HG02870 (cell line): ENCODE results near the gene ZKSCAN8.

Source experiments
- ATAC-seq: cut with Tn5 transposase; IDR thresholded peaks from one replicate; pipeline ENCODE4 v1.9.1; 2021; ENCODE audit warnings: mild to moderate bottlenecking, moderate library complexity; ENCODE audit not compliant: unreplicated experiment

The ZKSCAN8 gene

DNA sequence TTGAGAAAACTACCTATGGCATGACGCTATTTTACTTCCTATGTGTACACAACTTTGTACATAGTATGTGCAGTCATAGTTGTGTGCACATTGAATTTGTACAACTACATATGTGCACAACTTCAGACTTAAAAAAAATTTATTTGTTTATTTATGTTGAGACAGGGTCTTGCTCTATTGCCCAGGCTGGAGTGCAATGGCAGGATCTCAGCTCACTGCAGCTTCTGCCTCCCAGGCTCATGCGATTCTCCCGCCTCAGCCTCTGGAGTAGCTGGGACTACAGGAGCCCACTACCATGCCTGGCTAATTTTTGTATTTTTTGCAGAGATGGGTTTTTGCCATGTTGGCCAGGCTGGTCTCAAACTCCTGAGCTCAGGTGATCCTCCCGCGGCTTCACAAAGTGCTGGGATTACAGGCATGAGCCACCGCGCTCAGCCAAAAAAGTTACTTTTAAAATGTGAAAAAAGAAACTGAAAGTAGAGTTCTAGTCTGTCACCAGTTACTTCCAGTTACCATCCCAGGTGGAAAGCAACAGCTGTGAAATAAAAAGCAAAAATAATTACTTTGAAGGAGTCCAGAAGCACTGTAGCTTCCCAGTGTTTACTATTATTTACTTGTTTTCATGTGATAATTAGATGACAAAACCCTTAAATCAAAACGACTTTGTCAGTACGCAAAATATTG is 1.7 kb upstream of the ZKSCAN8 start:
- no peak for ATAC-seq

DNA sequence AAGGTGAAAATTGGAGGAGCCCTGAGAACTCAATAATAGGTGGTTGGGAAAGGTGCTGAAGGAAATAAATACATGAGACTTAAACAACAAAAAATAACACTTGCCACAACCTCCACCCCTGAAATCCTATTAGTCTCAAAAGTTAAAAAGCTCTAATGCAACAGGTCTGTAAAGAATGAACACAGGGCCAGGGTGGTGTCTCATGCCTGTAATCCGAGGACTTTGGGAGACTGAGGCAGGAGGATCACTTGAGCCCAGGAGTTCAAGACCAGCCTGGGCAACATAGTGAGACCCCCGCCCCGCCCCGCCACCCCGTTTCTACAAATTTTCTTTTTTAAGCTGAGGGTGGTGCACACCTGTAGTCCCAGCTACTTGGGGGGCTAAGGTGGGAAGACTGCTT is 1.1 kb upstream of the ZKSCAN8 start:
- ATAC-seq: no peak

DNA sequence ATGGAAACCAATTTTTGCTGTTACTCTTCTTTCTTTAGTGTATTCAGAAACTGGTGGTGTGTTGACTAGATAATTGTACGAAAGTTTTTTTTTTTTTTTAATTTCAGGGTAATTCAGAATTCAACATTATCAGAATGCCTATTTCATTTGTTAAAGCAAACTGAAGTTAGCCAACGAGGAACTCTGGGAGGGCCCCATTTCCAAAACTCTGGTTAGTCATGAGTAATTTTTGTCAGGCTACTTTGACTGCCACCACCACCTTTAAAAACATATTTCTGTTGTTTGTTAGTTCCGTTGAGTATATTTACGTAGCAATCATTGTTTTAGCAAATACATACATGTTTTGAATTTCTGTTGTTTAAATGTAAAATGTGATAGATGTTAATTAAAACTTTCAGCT is 763 bp downstream of the ZKSCAN8 start:
- no peak for ATAC-seq

DNA sequence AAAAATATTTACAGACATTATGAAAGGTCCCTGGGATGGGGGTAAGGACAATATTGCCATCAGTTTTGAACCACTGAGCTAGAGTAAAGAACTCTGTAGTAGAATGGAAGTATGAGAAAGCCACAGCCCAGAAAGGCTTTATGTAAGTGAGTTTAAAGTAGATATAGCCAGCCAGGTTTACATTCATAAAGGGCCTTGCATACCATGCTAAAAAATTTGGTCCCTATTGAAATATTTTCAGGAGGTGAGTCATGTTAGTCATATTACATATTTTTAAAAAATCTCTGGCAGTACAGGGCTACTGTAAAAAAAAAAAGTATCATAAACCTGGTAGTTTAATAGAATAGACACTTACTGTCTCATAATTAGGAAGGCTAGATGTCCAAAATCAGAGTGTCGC is 3.5 kb downstream of the ZKSCAN8 start:
- no peak for ATAC-seq

DNA sequence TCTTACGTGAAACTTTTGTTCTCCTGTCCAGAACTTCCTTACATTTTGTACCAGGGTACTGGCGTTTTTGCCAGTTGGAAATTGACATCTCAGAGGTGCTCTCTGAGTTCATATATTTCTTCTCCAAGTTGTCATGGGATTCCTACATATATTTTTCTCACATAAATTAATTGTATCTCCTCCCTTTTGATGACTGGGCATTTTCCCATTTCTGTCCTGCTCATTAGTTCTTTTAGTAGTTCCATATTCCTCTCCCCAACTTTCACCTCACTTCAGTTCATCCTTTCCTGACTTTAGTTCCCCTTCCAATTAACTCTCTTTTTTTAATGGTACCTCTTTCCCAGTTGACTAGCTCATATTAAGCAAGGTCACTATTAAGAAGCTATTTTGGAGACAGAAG is 10.8 kb downstream of the ZKSCAN8 start:
- ATAC-seq: no peak

DNA sequence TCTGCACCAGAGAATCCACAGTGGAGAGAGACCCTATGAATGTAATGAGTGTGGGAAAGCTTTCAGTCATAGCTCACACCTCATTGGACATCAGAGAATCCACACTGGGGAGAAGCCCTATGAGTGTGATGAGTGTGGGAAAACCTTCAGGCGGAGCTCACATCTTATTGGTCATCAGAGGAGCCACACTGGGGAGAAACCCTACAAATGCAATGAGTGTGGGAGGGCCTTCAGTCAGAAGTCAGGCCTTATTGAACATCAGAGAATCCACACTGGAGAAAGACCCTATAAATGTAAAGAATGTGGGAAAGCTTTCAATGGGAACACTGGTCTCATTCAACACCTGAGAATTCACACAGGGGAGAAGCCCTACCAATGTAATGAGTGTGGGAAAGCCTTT is 11.9 kb downstream of the ZKSCAN8 start:
- no peak for ATAC-seq

DNA sequence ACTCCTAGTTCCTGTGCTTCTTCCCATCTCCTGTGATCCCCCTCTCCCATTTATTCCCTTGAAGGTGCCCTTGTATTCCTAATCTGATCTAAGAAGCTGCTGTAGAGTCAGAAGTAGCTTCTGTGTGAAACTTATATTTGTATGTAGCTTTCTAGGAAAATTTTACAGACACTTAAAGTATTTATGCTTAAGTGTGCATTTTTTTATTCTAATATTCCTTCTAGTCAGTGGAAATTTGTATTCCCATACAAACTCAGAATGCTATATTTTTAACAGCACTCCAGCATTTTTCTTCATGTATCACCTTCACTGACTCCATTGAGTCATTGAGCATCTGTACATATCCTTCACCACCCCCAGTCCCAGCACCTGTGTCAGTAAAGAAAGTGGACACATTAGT is 12.7 kb downstream of the ZKSCAN8 start:
- no peak for ATAC-seq

DNA sequence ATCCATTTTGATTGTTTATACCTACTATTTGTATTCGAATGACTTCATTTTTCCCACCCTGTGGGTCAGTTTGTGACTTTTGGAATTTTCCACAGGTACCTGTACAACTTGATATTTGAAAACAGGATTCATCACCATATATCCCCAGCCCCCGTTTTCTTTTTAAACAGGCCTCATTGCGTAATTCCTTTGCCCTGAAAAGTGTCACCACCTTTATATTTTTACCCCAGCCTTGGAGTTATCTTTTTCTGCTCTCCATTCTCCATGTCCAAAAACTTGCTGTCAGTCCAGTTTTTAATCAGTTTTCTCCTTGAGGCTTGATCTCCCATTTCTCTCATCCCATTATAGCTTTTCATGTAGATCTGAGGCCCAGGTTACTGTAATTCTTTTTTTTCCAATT is 16.6 kb downstream of the ZKSCAN8 start:
- no peak for ATAC-seq

DNA sequence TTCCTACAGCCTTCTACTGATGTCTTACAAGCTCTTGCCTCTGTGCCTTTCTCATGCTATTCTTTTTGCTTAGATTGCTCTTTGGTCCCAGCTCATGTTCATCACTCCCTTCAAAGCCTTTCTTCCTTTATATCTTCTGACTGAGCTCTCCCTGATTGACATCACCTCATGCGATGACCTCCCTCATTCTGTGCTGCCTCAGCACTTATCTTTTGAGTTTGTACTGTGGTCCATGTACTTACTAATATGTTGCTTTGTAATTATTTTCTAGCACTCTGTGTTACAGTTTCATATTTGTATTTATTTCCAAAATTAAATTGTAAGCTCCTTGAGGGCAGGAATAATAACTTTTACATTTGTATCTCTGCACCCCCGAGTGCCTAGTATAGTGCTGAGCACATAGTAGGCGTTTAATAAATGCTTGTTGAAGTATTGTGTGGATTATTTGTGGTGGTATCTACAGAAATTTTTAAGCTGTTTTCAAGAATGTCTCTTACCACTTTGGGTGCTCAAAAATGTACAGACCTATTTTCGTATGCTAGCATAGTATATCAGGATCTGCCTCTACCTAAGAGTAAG is 17.4 kb downstream of the ZKSCAN8 start:
- ATAC-seq: no peak

DNA sequence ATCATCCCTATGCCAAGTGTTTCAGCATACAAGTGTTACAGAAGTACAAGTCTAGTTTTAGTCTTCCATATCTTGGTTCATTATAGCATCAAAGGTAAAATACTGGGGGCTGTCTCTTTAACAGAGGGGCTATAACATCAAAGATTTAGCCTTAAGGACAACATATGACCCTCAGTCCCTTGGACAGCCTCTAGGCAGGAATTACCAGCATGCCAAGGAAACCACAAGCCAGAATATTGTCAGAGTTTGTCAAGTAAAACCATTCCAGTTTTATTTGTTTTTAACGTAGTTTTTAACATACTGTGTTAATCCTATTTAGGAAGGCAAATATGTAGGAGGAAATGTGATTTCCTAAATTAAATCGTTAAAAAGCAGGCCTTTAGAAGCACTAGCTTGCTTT is 18.6 kb downstream of the ZKSCAN8 start:
- ATAC-seq: no peak

DNA sequence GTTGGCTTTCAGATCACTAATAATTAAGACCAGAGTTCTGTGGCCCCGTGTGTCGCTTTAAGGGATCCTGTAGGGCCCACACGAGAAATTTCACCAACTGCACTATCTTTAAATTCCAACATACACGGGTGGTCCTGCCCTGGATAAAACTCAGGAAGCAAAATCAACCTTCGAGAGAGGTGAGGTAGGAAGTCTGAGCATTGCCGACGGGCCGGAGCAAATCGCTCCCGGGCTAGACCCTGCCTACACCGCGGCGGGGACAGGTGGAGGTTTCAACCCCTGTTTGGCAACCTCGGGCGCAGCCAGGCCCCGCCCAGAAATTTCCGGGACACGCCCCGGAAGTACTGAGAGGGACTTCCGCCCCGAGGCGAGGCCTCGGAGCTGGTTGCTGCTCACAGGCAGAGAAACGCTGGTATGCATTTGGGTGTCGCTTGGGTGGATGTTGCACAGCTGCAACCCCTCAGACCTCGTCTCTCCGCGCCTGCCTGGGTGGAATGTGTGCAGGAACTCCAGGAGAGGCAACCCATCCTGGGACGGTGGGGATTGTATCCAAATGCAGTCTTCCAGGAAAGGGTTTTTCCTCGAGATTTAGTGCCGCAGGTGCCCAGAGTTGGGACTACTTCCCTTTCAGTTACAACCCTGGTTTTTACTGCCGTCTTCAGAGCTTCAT is 19.9 kb downstream of the ZKSCAN8 start:
- ATAC-seq: peak; percentile 97

DNA sequence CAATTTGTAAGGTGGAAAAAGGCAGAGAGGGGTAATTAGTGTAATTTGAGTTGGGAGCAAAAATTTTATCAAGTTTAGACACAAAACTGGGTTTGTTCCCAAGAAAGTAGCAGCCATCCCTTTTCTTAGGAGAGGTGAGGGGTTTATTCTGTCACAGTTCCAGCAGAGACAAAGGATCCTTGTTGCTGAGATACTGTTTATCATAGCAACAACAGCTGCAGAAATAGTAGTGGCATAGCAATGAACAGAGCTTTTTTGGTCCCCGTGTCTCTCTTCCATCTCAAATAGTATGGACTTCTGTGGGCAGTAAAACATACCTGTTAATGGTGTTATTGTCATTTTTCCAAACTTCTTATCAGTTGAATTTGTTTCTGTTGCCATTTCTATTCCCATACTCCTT is 23.9 kb downstream of the ZKSCAN8 start:
- no peak for ATAC-seq

DNA sequence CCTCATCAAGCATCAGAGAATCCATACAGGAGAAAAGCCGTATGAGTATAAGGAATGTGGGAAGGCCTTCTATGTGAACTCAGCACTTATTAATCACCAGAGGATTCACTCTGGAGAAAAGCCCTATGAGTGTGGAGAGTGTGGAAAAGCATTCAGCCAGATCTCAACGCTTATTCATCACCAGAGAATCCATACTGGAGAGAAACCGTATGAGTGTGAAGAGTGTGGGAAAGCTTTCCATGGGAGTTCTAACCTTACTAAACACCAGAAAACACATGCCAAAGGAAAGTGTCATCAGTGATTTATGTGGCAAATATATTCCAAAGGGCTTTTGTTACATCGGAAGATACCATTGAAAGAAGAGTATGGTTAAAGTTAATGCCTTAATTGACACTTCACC is 25.4 kb downstream of the ZKSCAN8 start:
- ATAC-seq: no peak

DNA sequence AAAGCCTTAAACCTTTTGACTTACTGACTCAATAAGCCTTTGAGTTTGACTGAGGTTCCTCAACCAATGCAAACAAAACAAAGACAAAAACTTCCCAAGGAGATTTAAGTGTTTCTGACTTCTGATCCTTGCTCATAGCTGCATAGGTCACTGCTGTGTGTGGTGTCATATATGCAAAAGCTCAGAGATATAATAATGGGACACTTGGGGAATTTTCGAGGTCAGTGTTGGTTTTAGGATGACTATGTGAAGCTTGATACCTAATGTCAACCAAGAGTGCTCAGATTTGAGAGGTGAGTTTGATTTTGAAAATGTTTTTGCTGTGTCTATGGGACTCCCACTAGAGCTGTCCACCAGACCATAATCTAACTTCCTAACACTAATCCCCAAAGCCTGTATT is 26.2 kb downstream of the ZKSCAN8 start:
- peak; percentile 59 for ATAC-seq

DNA sequence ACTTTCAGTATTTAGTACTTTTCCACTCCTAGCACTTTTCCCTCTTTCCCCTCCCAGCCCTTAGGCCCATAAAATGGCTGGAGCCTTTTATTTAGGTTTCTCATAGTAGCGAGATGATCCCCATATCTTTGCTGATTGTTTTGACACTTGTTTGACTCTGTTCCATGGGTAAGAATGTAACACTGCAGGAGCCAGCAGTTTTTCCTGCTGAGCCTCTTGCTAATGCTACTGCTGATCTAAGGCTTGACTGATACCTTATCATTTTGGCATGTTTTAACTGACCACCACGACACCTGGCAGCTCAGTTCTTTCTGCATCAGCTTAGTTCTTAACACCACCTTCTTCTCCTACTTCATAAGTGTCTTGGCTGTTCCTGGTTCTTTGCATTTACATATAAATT is 29.6 kb downstream of the ZKSCAN8 start:
- no peak for ATAC-seq

DNA sequence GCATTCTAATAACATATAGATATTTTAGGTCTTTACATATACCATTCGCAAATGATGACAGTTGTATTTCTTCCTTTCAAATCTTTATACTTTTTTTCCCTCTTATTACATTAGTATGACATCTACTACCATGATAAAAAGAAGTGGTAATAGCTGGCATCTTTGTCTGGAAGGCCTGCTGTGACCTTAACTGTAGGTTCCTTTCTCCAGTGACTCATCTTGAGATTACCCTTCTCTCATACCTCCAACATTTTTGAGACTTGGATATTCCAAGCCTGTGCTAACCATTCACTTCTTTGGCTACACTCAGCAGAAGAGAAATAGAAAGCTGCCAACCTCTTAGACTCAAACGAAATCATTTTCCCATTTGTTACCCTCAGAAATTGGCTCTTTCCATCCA is 30.3 kb downstream of the ZKSCAN8 start:
- ATAC-seq: no peak

DNA sequence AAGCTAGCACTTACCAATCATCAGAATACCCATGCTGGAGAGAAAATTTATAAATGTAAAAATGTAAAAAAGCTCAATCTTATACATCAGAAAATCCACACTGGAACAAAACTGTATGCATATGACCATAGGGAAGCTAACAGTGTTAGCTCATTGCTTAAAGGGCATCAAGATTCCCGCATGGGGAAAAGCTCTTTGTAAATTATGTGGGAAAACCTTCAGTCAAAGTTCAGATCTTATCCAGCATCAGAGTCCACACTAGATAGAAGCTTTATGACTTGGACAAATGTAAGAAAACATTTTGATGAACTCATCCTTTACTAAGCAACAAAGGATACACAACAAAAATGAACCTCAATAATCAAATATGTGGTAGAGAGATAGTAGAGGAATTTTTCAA is 34.7 kb downstream of the ZKSCAN8 start:
- no peak for ATAC-seq

DNA sequence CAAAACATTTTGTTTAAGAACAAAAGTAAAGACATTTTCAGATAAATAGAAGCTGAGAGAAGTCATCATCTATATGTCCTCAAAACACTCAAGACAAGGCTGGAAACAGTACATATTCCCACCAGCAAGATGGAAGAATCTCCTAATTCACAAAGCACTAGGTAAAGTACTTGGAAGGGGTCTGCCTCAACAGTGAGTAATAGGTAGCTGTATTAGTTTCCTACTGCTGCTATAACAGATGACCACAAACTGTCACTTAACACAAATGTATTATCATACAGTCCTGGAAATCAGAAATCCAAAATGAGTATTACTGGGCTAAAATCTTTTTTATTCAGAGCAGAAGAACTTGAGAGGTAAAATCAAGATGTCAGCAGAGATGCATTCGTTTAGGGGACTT is 40.6 kb downstream of the ZKSCAN8 start:
- no peak for ATAC-seq

DNA sequence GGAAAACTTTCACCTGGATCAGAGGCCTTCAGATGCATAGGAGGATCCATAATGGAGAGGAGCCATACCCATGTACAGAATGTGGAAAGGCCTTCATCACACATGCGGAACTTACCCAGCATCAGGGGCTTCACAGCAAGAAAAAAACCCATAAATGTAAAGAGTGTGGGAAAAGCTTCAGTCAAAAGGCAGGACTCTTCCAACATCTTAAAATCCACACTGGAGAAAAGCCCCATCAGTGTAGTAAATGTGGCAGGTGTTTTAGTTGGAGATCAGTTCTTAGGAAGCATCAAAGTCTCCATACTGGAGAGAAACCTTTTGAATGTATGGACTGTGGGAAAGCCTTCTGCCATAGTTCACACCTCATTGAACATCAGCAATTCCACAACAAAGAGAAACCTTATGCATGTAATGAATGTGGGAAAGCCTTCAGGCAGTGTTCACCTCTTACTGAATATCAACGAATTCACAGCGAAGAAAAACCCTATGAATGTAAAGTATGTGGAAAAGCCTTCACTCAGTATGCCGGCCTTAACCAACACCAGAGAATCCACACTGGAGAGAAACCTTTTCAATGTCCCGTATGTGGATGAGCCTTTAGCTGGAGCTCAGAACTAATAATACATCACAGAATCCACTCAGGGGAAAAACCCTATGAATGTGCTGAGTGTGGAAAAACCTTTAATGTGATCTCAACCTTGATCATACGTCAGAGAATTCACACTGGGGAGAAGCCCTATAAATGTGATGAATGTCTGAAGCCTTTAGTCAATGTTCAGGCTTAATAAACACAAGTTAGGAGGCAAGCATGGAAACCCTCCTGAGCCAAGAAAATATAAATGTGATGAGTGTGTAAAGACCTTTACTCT is 46.7 kb downstream of the ZKSCAN8 start:
- no peak for ATAC-seq

DNA sequence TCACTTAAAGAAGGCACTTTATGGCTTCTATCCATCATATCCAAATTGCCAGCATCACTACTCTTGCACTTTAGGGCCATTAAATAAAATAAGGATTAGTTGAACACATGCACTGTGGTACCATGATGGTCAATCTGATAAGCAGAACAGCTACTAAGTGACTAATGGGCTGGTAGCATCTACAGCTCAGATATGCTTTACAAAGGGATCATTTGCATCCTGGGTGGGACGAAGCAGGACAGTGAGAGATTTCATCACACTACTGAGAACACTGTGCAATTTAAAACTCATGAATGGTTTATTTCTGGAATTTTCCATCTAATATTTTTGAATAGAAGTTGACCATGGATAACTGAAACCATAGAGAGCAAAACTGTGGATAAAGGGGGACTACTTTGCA is 58.3 kb downstream of the ZKSCAN8 start:
- no peak for ATAC-seq

DNA sequence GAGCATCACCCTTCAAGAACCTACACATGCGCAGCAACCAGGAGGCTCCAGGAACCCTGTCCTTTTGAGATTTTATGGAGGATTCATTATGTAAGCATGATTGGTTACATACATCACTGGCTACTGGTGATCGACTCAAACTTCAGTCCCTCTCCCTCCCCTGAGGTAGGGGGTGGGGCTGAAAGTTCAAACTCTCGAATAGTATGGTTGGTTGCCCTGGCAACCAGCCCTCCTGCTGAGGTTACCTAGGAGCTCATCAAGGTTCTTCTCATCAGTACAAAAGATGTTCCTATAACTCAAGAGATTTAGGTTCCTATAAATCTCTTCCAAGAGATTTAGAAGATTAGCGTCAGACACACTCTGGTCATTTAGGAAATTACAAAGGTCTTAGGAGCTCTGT is 61.5 kb downstream of the ZKSCAN8 start:
- ATAC-seq: no peak

DNA sequence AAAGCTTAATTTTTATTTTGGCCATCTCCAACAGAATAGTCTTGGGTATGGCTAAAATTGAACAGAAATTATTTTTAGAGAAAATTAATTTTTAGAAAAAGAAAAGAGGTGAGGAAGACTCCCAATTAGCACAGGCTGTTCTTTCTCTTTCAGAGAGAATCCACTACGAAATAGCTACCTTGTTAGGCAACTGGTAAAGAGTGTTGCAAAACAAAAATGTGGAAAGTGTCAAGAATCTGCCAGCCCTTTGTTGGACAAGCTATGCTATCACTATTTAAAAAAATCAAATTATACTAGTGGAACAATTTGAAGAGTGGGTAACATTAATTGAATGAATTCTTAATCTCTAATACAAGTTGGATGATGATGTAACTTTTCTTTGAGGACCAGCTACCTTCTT is 64.2 kb downstream of the ZKSCAN8 start:
- no peak for ATAC-seq
